GM21737 (cell line): Measurements from ENCODE around the gene ZMIZ2.
"Not testable (repeated sequence)": the region's sequence is repeated elsewhere in the genome, so short reads cannot be mapped to it uniquely, and the experiment has no call there.

ENCODE experiments used
- ATAC-seq: cut with Tn5 transposase; IDR thresholded peaks from one replicate; pipeline ENCODE4 v1.9.1; 2021; ENCODE audit warnings: mild to moderate bottlenecking, moderate library complexity; ENCODE audit not compliant: unreplicated experiment

Gene ZMIZ2

GRCh38 chr7:44727158-44727936 lies 21.3 kb upstream of the ZMIZ2 start:
- ATAC-seq = no peak

- ATAC-seq = no peak
Measured at GRCh38 chr7:44727937-44728262, 20.7 kb upstream of the ZMIZ2 start.

- ATAC-seq = no peak
Measured at GRCh38 chr7:44729949-44730590, 18.6 kb upstream of the ZMIZ2 start.

- not testable (repeated sequence) for ATAC-seq
Measured at GRCh38 chr7:44732971-44733370, 15.7 kb upstream of the ZMIZ2 start.

GRCh38 chr7:44733708-44734481 lies 14.8 kb upstream of the ZMIZ2 start:
- no peak for ATAC-seq

- peak; percentile 50 for ATAC-seq
Measured at GRCh38 chr7:44735403-44736165, 13.1 kb upstream of the ZMIZ2 start.

GRCh38 chr7:44736896-44737295 lies 11.8 kb upstream of the ZMIZ2 start:
- ATAC-seq = no peak

- ATAC-seq = no peak
Measured at GRCh38 chr7:44738051-44738723, 10.5 kb upstream of the ZMIZ2 start.

GRCh38 chr7:44738876-44739665 lies 9.6 kb upstream of the ZMIZ2 start:
- ATAC-seq = no peak

- no peak for ATAC-seq
Measured at GRCh38 chr7:44740055-44740454, 8.6 kb upstream of the ZMIZ2 start.

- no peak for ATAC-seq
Measured at GRCh38 chr7:44743750-44744149, 4.9 kb upstream of the ZMIZ2 start.

- peak; percentile 15 for ATAC-seq
Measured at GRCh38 chr7:44748948-44749731, 493 bp downstream of the ZMIZ2 start.

GRCh38 chr7:44749992-44750391 lies 1.3 kb downstream of the ZMIZ2 start:
- no peak for ATAC-seq

GRCh38 chr7:44750424-44750823 lies 1.8 kb downstream of the ZMIZ2 start:
- ATAC-seq = no peak

GRCh38 chr7:44750921-44751571 lies 2.4 kb downstream of the ZMIZ2 start:
- ATAC-seq = peak; percentile 47

GRCh38 chr7:44752822-44753221 lies 4.2 kb downstream of the ZMIZ2 start:
- ATAC-seq = no peak

- ATAC-seq = no peak
Measured at GRCh38 chr7:44754802-44755697, 6.4 kb downstream of the ZMIZ2 start.
